ENCODE measurements around the gene SKOR1.

SKOR1 gene

DNA sequence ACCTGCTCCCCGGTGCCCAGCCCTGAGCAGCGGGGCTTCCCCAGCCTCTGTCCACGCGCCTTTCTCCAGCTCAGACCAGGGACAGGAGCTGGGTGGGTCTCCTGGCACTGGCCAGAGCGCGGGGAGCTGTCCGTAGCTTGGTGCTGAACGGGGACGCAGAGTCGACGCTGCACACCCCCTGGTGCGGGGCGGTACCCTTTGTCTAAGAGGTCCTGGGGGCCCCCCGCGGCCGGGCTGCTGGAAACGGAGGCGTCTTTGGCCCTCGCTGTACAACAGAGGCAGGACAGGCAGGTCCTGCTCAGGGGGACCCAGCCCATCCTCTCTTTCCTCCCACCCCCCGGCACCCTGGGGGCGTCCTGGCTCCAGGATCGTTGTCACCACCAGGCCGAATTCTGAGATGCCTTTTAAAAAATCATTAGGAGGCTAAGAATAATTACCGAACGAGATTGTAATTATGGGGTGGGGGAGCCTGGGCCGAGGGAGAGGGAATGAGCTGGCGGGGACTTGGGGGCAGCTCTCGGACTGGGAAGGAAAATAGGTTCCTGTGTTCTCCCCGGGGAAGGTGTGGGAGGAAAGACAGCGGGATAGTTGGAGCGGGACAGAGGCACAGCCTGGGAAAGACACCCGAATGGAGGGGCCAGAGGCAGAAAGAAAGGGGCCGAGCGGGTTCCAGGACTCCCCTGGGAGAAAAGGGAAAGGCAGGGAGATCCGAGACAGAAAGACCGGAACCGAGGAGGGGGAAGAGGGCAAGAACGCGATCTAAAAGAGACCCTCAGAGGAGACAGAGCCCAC lies 4.1 kb upstream of the SKOR1 start:
- Mint-ChIP-seq H3K36me3 (peaks cover 4% of the 10 kb centered on the region), H3K4me3 (peak overlapping the region; percentile 34), H3K27me3 (peaks cover 93% of the 10 kb centered on the region), H3K4me1 (peaks cover 53% of the 10 kb centered on the region), H3K27ac (no peak overlapping the region), H3K9me3 (peaks cover 3% of the 10 kb centered on the region)
- ATAC-seq, result no peak

DNA sequence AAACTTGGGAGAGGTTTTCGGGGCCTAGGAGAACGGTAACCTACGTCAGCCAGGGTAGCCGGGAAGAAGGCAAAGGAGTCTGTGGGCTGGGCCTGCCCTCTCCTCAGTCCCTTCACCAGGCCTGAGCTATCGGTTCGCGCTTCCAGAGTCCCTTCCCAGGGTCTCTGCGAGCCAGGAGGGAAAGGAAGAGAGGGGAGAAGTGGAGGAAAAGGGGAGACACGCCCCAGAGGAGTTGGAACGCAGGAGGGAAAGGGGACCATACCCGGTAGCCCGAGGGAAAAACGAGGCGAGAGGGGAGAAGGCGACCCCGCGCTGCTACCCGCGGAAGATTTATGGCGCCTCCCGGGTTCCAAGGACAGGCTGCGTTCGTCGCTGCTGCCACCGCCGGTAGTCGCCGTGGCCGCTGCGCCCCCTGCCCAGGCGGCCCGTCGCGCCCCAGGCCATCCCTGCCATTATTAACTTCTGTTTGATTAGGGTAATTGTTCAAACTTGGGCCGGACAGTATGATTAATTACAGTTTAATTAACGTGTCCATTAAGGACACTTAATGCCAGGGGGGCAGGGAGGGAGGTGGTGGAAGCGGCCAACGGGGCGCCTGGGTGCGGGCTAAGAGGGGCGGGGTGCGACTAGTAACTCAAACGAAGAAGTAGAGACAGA lies 3.4 kb upstream of the SKOR1 start:
- peaks cover 4% of the 10 kb centered on the region for H3K36me3 Mint-ChIP-seq
- peaks cover 54% of the 10 kb centered on the region for H3K4me1 Mint-ChIP-seq
- peak overlapping the region; percentile 34 for H3K4me3 Mint-ChIP-seq
- no peak for ATAC-seq
- no peak overlapping the region for H3K27ac Mint-ChIP-seq
- peaks cover 3% of the 10 kb centered on the region for H3K9me3 Mint-ChIP-seq
- H3K27me3 Mint-ChIP-seq, result peaks cover 92% of the 10 kb centered on the region

DNA sequence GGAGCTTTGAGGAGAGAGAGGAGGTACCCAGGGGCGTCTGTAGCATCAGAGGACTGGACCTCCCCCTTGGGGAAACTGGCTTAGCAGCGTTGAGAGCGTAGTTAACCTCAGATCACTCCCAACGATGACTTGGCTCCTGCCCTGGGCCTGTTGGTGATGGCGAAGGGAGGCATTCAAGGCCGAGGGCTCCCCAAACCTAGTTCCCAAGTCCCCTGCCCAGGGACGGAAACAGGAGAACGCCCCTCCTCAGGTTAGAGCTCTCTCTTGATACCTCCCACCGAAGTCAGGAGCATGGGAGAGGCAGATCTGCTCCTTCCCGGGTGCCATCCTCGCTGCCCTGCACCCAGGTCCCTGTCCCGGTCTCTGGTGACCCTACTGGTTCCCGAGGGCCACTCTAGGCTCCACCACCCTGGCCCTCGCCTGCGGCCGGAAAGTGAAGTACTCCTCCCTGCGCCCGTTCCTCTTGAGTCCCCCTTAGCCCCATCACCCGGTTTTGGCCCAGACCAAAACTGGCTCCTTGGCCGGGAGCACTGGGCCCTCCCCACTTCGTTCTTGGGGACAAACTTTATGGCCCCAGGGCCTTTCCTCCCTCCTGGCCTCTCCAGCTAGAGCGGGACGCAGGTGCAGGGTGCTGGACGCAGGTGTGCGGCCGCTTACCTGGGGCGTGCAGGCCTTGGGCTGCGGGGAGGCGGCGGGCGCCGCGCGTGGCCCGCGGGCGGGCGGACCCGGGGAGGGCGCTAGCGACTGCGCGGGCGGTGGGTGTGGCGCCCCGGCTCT lies 2.6 kb upstream of the SKOR1 start:
- Mint-ChIP-seq H3K4me3 (peak overlapping the region; percentile 26), H3K4me1 (peaks cover 54% of the 10 kb centered on the region), H3K36me3 (peaks cover 4% of the 10 kb centered on the region), H3K9me3 (peaks cover 3% of the 10 kb centered on the region), H3K27ac (no peak overlapping the region), H3K27me3 (peaks cover 85% of the 10 kb centered on the region)
- ATAC-seq, result no peak

DNA sequence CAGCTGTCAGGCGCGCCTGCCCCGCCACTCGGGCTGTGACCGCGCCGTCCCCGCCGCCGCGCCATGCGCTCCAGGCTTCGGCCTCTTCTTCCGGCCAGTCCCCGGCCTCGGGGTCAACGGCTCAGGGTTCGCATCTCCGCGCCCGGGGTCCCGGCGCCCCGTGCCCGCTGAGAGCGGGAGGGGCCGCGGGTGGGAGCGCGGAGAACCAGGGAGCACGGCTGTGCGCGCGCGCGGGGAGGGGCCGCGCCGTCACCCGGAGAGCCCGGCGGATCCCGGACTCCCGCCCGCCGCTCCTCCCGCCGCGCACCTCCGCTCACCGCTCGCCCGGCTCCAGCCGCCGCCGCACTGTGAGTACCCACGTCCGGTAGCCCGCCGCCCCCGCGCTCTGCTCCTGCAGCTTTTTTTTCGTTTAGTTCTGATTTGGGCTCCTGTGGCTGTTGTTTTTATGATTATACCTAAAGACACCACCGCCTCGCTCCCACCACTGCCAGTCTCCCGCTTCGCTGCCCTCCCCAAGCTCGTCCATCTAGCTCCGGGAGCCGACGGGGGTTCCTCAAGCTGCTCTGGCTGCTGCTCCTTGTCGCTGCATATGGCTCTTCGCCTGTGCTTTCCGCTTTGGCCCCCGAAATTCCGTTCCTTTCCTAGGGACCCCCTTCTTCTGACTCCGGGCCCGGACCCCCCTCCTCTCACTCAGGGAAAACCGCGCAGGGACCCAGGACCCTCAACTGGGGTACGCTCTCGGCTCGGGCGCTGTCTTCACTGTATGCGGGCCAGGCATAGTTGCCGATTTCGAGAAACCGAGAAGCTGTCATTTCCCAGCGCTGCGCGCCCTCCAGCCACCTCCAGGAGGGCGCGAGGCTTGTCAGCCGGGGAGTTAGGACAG lies 1.8 kb upstream of the SKOR1 start:
- Mint-ChIP-seq H3K27ac (peak overlapping the region; percentile 38), H3K4me1 (peaks cover 61% of the 10 kb centered on the region), H3K36me3 (peaks cover 4% of the 10 kb centered on the region), H3K9me3 (peaks cover 3% of the 10 kb centered on the region), H3K27me3 (peaks cover 85% of the 10 kb centered on the region), H3K4me3 (peak overlapping the region; percentile 69)
- ATAC-seq, result peak; percentile 45

DNA sequence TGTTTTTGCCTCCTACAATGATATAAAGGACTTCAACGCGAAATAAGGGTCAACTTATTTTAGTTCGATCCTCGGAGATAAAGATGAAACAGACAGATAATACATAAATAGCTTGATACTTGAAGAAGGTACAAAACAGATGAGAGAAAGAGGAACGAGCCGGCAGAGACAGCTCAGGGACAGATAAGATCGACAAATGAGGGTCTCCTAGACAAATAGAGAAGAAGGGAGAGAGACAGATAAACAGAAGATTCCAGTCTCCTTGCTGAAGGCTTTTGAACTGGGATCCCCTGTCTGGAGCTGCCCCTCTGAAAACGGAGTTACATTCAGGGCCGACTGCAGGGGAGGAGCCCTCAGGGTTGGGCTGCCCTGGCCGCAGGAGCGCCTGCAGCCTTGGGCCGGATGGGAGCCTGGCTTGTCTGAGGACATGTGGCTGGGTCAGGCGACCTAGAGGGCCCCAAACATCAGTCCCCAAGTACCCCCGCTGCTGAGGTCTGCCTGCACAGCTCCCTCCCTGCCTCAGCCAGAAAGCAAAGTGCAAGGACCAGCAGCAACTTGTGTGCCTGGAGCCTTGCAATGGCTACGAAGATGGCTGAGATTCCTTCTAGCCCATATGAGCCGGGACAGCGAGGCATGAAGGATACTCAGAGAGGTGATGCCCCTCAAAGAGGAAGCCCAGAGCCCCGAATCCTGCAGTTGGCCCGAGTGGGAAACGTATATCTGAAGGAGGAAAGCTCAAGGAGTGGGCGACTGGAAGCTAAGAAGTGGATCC lies 926 bp upstream of the SKOR1 start:
- Mint-ChIP-seq H3K4me3 (peak overlapping the region; percentile 69), H3K9me3 (peaks cover 3% of the 10 kb centered on the region), H3K27ac (peak overlapping the region; percentile 38), H3K36me3 (peaks cover 4% of the 10 kb centered on the region), H3K27me3 (peaks cover 85% of the 10 kb centered on the region), H3K4me1 (peaks cover 61% of the 10 kb centered on the region)
- no peak for ATAC-seq

DNA sequence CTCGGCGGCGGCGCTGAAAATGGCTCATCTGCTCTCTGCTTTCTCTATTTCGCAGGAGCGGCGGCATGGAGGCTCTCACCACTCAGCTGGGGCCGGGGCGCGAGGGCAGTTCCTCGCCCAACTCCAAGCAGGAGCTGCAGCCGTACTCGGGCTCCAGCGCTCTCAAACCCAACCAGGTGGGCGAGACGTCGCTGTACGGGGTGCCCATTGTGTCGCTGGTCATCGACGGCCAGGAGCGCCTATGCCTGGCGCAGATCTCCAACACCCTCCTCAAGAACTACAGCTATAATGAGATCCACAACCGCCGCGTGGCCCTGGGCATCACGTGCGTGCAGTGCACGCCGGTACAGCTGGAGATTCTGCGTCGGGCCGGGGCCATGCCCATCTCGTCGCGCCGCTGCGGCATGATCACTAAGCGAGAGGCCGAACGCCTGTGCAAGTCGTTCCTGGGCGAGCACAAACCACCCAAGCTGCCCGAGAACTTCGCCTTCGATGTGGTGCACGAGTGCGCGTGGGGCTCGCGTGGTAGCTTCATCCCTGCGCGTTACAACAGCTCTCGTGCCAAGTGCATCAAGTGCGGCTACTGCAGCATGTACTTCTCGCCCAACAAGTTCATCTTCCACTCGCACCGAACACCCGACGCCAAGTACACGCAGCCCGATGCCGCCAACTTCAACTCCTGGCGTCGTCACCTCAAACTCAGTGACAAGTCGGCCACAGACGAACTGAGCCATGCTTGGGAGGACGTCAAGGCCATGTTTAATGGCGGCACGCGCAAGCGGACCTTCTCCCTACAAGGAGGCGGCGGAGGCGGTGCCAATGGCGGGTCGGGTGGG lies 790 bp downstream of the SKOR1 start:
- Mint-ChIP-seq H3K4me3 (peak overlapping the region; percentile 12), H3K27me3 (peaks cover 80% of the 10 kb centered on the region), H3K4me1 (peaks cover 48% of the 10 kb centered on the region), H3K27ac (no peak overlapping the region), H3K9me3 (peaks cover 3% of the 10 kb centered on the region), H3K36me3 (peaks cover 4% of the 10 kb centered on the region)
- no peak for ATAC-seq

DNA sequence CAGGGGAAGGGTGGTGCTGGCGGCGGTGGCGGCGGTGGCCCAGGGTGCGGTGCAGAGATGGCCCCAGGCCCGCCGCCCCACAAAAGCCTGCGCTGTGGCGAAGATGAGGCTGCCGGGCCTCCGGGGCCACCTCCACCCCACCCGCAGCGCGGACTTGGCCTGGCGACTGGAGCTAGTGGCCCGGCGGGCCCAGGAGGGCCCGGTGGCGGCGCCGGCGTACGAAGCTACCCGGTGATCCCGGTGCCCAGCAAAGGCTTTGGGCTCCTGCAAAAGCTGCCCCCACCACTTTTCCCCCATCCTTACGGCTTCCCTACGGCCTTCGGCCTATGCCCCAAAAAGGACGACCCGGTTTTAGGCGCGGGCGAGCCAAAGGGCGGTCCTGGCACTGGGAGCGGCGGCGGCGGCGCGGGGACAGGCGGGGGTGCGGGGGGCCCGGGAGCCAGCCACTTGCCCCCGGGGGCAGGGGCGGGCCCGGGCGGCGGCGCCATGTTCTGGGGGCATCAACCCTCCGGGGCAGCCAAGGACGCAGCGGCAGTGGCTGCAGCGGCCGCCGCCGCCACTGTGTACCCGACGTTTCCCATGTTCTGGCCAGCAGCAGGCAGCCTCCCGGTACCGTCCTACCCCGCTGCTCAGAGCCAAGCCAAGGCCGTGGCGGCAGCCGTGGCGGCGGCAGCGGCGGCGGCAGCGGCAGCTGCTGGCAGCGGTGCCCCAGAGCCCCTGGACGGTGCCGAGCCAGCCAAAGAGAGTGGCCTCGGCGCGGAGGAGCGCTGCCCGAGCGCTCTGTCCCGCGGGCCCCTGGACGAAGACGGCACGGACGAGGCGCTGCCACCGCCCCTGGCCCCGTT lies 1.6 kb downstream of the SKOR1 start:
- peaks cover 4% of the 10 kb centered on the region for H3K36me3 Mint-ChIP-seq
- H3K27me3 Mint-ChIP-seq, result peaks cover 78% of the 10 kb centered on the region
- no peak overlapping the region for H3K4me3 Mint-ChIP-seq
- H3K9me3 Mint-ChIP-seq, result peaks cover 3% of the 10 kb centered on the region
- H3K27ac Mint-ChIP-seq, result no peak overlapping the region
- H3K4me1 Mint-ChIP-seq, result peaks cover 40% of the 10 kb centered on the region
- ATAC-seq, result no peak

DNA sequence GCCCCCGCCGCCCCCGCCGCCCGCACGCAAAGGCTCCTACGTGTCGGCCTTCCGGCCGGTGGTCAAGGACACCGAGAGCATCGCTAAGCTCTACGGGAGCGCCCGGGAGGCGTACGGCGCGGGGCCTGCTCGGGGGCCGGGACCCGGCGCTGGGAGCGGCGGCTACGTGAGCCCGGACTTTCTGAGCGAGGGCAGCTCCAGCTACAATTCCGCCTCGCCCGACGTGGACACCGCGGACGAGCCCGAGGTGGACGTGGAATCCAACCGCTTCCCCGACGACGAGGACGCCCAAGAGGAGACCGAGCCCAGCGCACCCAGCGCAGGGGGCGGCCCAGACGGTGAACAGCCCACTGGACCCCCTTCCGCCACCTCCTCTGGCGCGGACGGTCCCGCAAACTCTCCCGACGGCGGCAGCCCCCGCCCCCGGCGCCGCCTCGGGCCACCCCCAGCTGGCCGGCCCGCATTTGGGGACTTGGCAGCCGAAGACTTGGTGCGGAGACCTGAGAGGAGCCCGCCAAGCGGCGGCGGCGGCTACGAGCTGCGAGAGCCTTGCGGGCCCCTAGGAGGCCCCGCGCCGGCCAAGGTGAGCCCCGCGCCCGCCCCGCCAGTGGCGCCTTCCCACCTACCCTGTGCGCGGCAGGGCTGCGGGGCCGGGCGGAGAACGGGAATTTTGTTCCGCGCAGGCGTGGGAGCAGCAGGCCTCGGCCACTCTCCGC lies 2.4 kb downstream of the SKOR1 start:
- Mint-ChIP-seq H3K9me3 (peaks cover 3% of the 10 kb centered on the region), H3K36me3 (peaks cover 4% of the 10 kb centered on the region)

DNA sequence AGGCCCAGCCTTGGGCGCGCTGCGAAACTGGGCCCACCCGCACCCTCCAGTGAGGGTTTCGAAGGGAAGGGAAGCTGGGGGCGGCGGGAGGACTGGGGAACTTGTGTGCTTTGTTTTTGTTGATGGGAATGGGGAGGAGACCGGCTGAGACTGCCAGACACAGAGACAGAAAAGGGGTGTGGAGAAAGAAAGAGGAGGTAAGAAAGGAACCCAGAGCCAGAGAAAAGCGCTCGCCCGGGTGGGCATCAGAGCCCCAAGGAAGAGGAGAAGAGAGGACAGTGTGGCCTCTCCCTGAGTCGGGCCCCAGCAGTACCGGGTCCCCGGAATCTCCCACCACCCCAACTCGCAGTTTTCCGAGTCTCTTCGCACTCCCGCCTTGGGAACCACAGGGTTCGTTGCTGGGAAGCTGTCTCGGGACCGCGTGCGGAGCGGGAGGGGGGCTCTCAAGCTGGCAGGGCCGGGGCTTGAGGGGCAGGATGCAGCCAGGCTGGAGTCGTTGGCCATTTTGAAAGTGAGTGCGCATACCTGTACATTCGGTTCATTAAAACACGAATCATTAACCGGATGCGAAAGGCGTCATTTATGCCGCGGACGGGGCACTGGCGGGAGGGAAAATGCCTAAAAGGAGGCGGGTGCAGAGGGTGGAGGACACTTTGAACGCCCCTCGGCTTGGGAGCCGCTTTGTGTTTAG lies 3.1 kb downstream of the SKOR1 start:
- no peak overlapping the region for H3K27ac Mint-ChIP-seq
- peaks cover 79% of the 10 kb centered on the region for H3K27me3 Mint-ChIP-seq
- peaks cover 3% of the 10 kb centered on the region for H3K9me3 Mint-ChIP-seq
- peak overlapping the region; percentile 27 for H3K4me3 Mint-ChIP-seq
- no peak for ATAC-seq
- peaks cover 4% of the 10 kb centered on the region for H3K36me3 Mint-ChIP-seq
- peaks cover 41% of the 10 kb centered on the region for H3K4me1 Mint-ChIP-seq

More for the DNA sequence above, 2.4 kb downstream of the SKOR1 start:
- ATAC-seq, result no peak
- peaks cover 78% of the 10 kb centered on the region for H3K27me3 Mint-ChIP-seq
- no peak overlapping the region for H3K4me3 Mint-ChIP-seq
- H3K27ac Mint-ChIP-seq, result no peak overlapping the region
- H3K4me1 Mint-ChIP-seq, result peaks cover 38% of the 10 kb centered on the region

DNA sequence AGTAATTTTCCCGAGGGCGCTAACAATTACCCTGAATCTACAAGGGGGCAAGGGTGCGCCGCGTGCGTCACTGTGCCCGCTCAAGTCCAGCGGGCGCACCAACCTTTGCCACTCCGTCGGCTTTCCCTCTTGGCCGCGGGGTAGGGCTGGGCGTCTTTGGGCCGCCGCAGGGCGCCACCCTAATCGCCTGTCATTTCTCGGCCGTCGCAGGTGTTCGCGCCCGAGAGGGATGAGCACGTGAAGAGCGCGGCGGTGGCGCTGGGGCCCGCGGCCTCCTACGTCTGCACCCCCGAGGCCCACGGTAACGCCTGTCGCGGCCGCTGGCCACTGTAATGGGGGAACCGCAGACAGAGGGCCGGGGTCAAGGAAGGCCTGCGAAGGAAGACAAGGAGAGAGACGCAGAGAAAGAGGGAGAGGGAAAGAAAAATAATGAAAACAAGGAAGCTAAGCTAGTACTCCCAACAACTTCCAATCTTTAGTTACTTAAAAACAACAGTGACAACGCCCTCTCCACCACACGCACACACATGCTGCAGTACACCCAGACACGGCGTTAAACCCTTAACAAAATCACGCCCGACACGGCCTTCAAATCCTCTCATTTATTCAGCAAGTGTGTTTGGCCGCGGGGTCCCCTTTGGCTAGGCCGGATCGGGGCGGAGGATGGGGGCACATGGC lies 3.8 kb downstream of the SKOR1 start:
- peaks cover 3% of the 10 kb centered on the region for H3K9me3 Mint-ChIP-seq
- H3K4me1 Mint-ChIP-seq, result peaks cover 41% of the 10 kb centered on the region
- peaks cover 1% of the 10 kb centered on the region for H3K36me3 Mint-ChIP-seq
- peaks cover 79% of the 10 kb centered on the region for H3K27me3 Mint-ChIP-seq
- no peak for ATAC-seq
- H3K4me3 Mint-ChIP-seq, result no peak overlapping the region
- H3K27ac Mint-ChIP-seq, result no peak overlapping the region

DNA sequence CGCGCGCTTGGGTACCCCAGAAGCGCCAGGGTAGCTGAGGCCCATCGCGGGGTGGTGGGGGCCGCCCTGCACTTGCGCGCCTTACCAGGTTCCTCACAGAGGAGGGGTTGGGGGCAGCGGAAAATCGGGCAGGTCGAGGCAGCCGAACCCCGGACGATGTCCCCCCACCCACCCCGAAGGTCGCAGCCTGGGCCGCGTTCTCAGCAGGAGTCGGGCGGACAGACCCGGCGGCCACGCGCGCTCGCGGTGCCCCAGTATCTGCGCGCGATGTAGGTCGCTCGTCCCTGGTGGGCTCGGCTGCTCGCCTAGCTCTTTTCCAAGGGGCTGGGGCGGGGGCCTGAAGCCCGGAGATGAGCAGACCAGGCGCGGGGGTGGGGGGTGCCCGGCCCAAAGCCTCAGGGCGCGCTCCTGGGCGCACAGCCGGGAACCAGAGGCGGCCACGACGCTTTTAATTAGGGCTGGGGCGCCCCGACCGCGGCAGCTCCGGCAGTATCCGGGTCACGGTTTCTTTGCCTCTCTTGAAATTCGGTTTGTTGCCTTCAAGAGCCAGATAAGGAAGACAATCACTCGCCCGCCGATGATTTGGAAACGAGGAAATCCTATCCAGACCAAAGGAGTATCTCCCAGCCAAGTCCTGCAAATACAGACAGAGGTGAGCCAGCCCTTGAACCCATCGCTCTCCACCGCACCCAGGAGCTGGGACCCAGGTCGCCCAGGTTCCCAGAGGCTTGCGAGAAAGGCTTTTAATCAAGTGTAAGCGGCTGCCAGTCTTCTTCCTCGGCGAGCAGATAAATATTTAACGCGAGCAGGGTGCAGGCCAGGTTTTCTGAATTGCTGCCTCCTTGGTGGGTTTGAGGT lies 4.6 kb downstream of the SKOR1 start:
- Mint-ChIP-seq H3K4me3 (no peak overlapping the region), H3K4me1 (peaks cover 42% of the 10 kb centered on the region)
- ATAC-seq, result no peak

More for the DNA sequence above, 4.6 kb downstream of the SKOR1 start:
- H3K9me3 Mint-ChIP-seq, result peaks cover 3% of the 10 kb centered on the region
- no peak overlapping the region for H3K27ac Mint-ChIP-seq
- no peaks in the 10 kb centered on the region for H3K36me3 Mint-ChIP-seq
- H3K27me3 Mint-ChIP-seq, result peaks cover 79% of the 10 kb centered on the region

Data from stimulated activated memory B cell treated with anti-CD40 and anti-IgM and Interleukin-4, amounts not matched to agents 10 μg/mL and 1 μg/mL and 100 μg/mL, for 72 hours (primary cell).